Astrocyte (in vitro differentiated cells and primary cell): ENCODE measurements around the gene NOTCH2. TPM values are rescaled to one million over a fixed set of nuclear protein-coding genes. Genes with fewer than 3 reads are reported as not detected.

ENCODE experiments used
- DNase-seq: peaks from one replicate; pipeline ENCODE4 v3.0.0-alpha.2; 2010; ENCODE audit warnings: low read depth
- FAIRE-seq: peaks from 2 replicates; lab custom pipeline; 2011; peaks lifted over from hg19 to GRCh38; lab: Jason Lieb, UNC
- H2AFZ ChIP-seq: 2 replicates; pipeline ENCODE4 v1.6.0; 2012; ENCODE audit warnings: low read depth, low read length, inconsistent platforms
- H3K27ac ChIP-seq: 2 replicates; pipeline ENCODE4 v1.5.1; 2011; ENCODE audit warnings: low read depth, low read length, inconsistent platforms
- H3K27me3 ChIP-seq: 2 replicates; pipeline ENCODE4 v1.6.0; 2011; ENCODE audit warnings: low read length, inconsistent platforms; ENCODE audit not compliant: insufficient read depth
- H3K36me3 ChIP-seq: 2 replicates; pipeline ENCODE4 v1.5.1; 2011; ENCODE audit warnings: low read length, inconsistent platforms; ENCODE audit not compliant: insufficient read depth
- H3K4me1 ChIP-seq: 2 replicates; pipeline ENCODE4 v1.5.1; 2011; ENCODE audit warnings: low read length, inconsistent platforms; ENCODE audit not compliant: insufficient read depth
- H3K4me2 ChIP-seq: 2 replicates; pipeline ENCODE4 v1.6.0; 2012; ENCODE audit warnings: low read length, inconsistent platforms
- H3K4me3 ChIP-seq: 2 replicates; pipeline ENCODE4 v1.5.1; 2011; ENCODE audit warnings: low read depth, mild to moderate bottlenecking, low read length, inconsistent platforms; ENCODE audit not compliant: insufficient read depth
- H3K79me2 ChIP-seq: 2 replicates; pipeline ENCODE4 v1.6.0; 2012; ENCODE audit warnings: mild to moderate bottlenecking, low read length, inconsistent platforms; ENCODE audit not compliant: insufficient read depth
- H3K9ac ChIP-seq: 2 replicates; pipeline ENCODE4 v1.6.0; 2012; ENCODE audit warnings: mild to moderate bottlenecking, low read length, inconsistent platforms
- H3K9me3 ChIP-seq: 2 replicates; pipeline ENCODE4 v1.5.1; 2012; ENCODE audit warnings: low read depth, mild to moderate bottlenecking, low read length, inconsistent platforms; ENCODE audit not compliant: insufficient read depth
- H4K20me1 ChIP-seq: 2 replicates; pipeline ENCODE4 v1.6.0; 2012; ENCODE audit warnings: low read length, inconsistent platforms; ENCODE audit not compliant: insufficient read depth
- H3K27ac Mint-ChIP-seq: one replicate; pipeline ENCODE4 v1.8.0; 2021; ENCODE audit warnings: mild to moderate bottlenecking, mixed read lengths; ENCODE audit not compliant: unreplicated experiment
- H3K27me3 Mint-ChIP-seq: one replicate; pipeline ENCODE4 v1.8.0; 2021; ENCODE audit warnings: low read depth, mixed read lengths; ENCODE audit not compliant: unreplicated experiment
- H3K36me3 Mint-ChIP-seq: one replicate; pipeline ENCODE4 v1.8.0; 2021; ENCODE audit warnings: low read depth, mixed read lengths; ENCODE audit not compliant: unreplicated experiment
- H3K4me1 Mint-ChIP-seq: one replicate; pipeline ENCODE4 v1.8.0; 2021; ENCODE audit warnings: low read depth, mixed read lengths; ENCODE audit not compliant: unreplicated experiment
- H3K4me3 Mint-ChIP-seq: one replicate; pipeline ENCODE4 v1.8.0; 2021; ENCODE audit warnings: mild to moderate bottlenecking, moderate library complexity, mixed read lengths; ENCODE audit not compliant: unreplicated experiment
- H3K9me3 Mint-ChIP-seq: one replicate; pipeline ENCODE4 v1.8.0; 2021; ENCODE audit warnings: mild to moderate bottlenecking, mixed read lengths; ENCODE audit not compliant: unreplicated experiment
- EZH2 ChIP-seq: IDR thresholded peaks from 2 replicates; pipeline ENCODE4 v1.6.1; 2012; ENCODE audit warnings: mild to moderate bottlenecking, low read length, inconsistent platforms; ENCODE audit not compliant: insufficient read depth
- total RNA-seq: library from RNA; stranded (reverse); gene quantifications from 2 replicates; pipeline ENCODE4 v1.2.1, GENCODE V29; 2021
- TF ChIP-seq, protein P1 (sequence below): IDR thresholded peaks from 2 replicates; pipeline ENCODE4 v1.5.1; 2011; ENCODE audit warnings: low read depth, mild to moderate bottlenecking, inconsistent platforms, low read length, moderate library complexity; ENCODE audit not compliant: insufficient read depth

The NOTCH2 gene
- total RNA-seq, 1 donor from 2014 or later: 194 TPM

GRCh38 chr1:119888476-119888875, 181.0 kb downstream of the NOTCH2 start:
- Mint-ChIP-seq H3K9me3 (peaks cover 7% of the 10 kb centered on the region), H3K4me3 (no peak overlapping the region), H3K27me3 (peaks cover 9% of the 10 kb centered on the region), H3K36me3 (no peaks in the 10 kb centered on the region), H3K27ac (no peak overlapping the region), H3K4me1 (no peaks in the 10 kb centered on the region)
- Histone ChIP-seq H3K4me3 (no peak overlapping the region), H3K27ac (no peak overlapping the region), H3K9ac (no peak overlapping the region), H3K27me3 (peaks cover 3% of the 10 kb centered on the region), H4K20me1 (no peaks in the 10 kb centered on the region), H2AFZ (no peak overlapping the region), H3K36me3 (no peaks in the 10 kb centered on the region), H3K79me2 (no peaks in the 10 kb centered on the region), H3K4me1 (no peaks in the 10 kb centered on the region), H3K9me3 (no peaks in the 10 kb centered on the region), H3K4me2 (no peak overlapping the region)
- TF ChIP-seq, protein P1, sequence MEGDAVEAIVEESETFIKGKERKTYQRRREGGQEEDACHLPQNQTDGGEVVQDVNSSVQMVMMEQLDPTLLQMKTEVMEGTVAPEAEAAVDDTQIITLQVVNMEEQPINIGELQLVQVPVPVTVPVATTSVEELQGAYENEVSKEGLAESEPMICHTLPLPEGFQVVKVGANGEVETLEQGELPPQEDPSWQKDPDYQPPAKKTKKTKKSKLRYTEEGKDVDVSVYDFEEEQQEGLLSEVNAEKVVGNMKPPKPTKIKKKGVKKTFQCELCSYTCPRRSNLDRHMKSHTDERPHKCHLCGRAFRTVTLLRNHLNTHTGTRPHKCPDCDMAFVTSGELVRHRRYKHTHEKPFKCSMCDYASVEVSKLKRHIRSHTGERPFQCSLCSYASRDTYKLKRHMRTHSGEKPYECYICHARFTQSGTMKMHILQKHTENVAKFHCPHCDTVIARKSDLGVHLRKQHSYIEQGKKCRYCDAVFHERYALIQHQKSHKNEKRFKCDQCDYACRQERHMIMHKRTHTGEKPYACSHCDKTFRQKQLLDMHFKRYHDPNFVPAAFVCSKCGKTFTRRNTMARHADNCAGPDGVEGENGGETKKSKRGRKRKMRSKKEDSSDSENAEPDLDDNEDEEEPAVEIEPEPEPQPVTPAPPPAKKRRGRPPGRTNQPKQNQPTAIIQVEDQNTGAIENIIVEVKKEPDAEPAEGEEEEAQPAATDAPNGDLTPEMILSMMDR: no peak
- no peak for TF ChIP-seq EZH2
- DNase-seq: no peak
- no peak for FAIRE-seq

DNA sequence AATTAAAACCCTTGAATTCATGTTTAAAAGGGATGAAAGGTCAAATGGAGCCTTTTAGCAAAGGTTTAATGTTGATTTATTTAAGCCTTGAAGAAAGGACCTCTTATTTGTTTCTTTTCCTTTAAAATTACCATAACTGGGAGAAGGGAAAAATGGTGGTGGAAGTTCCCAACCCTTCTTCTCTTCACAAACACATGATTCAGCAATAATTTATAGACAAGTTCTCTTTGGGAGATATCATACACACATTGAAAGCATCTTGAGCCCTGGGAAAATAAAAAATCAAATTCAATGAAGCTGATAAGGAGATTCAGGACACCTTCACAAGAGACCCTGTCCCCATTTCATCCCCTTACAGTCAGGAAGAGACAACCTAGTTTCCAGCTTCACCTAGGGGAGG, 182.0 kb downstream of the NOTCH2 start:
- H3K4me3 Mint-ChIP-seq: no peak overlapping the region
- H3K36me3 ChIP-seq: no peaks in the 10 kb centered on the region

More for the DNA sequence above, 182.0 kb downstream of the NOTCH2 start:
- DNase-seq: no peak
- Histone ChIP-seq H3K9ac (no peak overlapping the region), H2AFZ (no peak overlapping the region), H3K4me3 (no peak overlapping the region), H4K20me1 (no peaks in the 10 kb centered on the region), H3K4me2 (no peak overlapping the region), H3K79me2 (no peaks in the 10 kb centered on the region), H3K27ac (no peak overlapping the region), H3K9me3 (no peaks in the 10 kb centered on the region), H3K27me3 (peaks cover 3% of the 10 kb centered on the region), H3K4me1 (no peaks in the 10 kb centered on the region)
- Mint-ChIP-seq H3K9me3 (peaks cover 7% of the 10 kb centered on the region), H3K36me3 (no peaks in the 10 kb centered on the region), H3K27me3 (peaks cover 9% of the 10 kb centered on the region), H3K27ac (no peak overlapping the region), H3K4me1 (no peaks in the 10 kb centered on the region)
- TF ChIP-seq, protein P1: no peak
- TF ChIP-seq EZH2: no peak
- no peak for FAIRE-seq
